HG03575 (cell line): Measurements from ENCODE around the gene PLOD1.
"Not testable (repeated sequence)": the region's sequence is repeated elsewhere in the genome, so short reads cannot be mapped to it uniquely, and the experiment has no call there.

Experiments used
- ATAC-seq: cut with Tn5 transposase; IDR thresholded peaks from one replicate; pipeline ENCODE4 v1.9.1; 2021; ENCODE audit not compliant: unreplicated experiment, insufficient number of reproducible peaks, low FRiP score; ENCODE audit errors: extremely low read depth

PLOD1 gene

DNA sequence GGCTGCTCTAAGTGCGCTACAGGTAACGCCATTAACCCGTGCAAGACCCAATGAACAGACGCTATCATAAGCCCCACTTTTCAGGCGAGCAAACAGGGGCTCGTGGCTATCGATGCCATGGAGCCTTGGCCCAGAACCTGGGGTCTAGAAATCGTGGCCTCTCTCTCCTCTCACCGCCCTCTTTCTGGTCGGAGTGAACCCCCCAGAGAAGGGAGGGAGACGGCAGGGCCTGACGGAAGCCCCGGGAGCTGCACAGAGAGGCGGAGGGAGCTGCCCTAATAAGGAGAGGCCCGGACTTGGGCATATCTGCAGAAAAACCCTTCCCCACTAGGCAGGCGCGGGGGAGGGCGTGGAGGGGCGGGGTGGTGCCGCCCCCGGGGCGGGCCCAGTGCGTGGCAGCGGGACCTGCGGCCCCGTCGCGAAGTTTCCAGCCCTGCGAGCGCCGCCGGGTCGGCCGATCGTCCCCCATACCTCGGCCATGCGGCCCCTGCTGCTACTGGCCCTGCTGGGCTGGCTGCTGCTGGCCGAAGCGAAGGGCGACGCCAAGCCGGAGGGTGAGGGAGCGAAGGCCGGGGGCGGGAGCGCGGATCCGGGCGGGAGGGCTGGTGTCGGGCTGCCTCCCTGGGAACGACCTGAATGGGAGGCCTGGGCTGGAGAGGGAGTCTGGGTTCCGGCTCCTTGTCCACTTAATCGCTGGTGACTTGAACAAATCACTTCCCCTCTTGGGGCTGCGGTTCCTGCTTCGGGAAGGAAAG is at the start of gene PLOD1:
PLOD1 (plus strand) TSS at position 416 of the 755 bp plus-strand sequence; CDS start at position 479, 63 bp downstream.
- ATAC-seq, result no peak

DNA sequence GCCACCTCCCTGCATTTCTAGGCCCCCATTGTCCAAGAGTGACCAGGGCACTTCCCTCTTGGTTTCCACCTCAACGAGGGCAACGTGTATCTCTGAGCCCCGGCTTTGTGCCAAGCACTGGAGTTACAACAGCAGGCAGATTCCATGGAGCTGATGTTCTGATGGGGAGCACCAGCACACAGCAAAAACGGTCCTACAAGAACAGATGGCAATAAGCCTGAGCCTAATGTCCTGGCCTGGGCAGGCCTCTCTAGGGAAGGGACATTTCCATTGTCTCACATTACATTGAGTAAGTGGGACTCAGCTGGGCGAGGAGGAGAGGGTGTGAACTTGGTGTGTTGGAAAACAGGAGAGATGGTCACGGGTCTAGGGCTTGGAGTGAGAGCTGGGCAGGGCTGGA is 48.6 kb upstream of the PLOD1 start:
- ATAC-seq, result no peak

DNA sequence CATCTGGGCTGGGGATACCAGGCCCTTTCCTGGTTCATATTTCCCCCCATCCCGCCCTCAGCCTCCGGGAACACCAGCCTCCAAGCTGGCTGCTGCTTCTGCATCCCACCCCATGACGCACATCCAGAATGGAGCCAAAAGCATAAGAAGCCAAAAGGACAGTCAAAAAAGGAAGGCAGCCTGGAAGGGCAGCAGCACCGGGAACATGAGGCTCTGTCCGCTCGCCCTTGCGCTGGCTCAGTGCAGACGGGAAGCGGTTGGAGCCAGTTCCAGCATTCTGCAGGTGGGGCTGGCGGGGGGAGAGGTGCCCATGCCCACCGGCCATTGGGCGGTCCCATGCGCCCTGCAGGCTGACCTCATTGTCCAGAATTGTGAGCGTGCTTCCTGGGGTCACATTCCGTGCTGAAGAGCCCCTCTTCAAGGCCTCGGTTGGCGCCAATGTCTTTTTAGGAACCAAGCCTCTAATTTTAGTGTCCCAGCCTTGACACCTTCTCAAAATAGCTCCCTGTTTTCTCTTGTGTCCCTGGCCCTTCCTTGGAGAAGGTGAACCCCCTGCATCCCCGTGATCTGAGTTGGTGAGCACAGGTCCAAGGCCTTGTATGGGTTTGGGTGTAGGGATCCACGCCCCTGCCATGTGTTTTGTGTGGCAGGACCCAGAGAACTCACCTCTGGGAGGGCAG is 47.4 kb upstream of the PLOD1 start:
- no peak for ATAC-seq

DNA sequence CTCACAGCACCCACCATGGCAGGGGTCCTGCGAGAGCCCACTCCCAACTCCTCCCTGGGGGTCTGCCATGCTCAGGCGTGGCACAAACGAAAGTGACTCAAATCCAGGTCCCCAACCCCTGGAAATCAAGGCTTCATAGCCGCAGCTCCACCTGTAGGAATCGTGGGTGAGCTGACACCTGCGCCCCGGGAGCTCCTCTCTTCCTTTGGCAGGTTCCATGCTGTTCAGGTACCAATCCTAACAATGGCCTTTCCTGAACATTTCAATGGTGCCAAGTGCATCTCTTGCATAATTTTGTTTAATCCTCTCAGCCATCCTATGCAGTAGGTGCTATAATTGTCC is 46.9 kb upstream of the PLOD1 start:
- ATAC-seq, result no peak

DNA sequence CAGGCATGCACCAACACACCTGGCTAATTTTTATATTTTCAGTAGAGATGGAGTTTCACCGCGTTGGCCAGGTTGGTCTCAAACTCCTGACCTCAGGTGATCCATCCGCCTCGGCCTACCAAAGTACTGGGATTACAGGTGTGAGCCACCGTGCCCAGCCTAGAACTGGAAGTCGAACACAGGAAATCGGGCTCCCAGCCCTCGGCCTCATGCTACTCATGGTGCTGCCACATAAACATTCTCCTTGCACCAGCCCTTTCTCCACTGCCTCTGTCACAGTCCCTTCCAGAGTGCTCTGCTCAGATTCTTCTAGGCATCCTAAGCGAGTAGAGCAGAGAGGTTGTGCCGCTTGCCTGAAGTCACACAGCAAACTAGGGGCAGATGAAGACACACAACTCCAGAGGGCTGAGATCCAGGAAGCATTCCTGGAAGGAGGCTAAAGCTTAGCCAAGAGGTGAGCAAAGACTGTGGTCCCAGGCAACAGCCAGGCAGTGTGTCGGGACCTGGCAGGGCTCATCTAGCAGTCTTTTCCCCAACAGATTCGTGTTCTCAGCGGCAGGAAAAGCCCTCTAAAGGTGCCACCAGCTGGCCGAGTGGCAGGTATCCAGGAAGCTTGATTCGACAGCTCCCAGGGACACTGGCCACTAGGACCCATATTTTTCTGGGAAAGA is 46.2 kb upstream of the PLOD1 start:
- no peak for ATAC-seq

DNA sequence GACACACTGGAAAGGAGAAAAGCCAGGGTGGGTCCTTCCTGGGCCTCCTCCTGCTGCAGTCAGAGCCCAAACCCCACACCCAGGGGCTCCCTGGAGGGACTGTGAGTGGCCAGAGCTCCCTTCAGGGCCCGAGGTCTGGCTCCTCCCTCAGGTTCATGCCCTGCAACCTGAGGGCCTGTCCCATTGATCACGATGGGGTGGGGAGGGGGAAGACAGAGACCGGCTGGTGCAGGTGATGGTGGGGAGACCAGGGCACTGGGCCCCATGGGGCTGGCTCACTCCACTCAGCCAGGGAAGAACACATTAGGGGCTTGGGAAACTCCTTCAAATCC is 45.7 kb upstream of the PLOD1 start:
- no peak for ATAC-seq

DNA sequence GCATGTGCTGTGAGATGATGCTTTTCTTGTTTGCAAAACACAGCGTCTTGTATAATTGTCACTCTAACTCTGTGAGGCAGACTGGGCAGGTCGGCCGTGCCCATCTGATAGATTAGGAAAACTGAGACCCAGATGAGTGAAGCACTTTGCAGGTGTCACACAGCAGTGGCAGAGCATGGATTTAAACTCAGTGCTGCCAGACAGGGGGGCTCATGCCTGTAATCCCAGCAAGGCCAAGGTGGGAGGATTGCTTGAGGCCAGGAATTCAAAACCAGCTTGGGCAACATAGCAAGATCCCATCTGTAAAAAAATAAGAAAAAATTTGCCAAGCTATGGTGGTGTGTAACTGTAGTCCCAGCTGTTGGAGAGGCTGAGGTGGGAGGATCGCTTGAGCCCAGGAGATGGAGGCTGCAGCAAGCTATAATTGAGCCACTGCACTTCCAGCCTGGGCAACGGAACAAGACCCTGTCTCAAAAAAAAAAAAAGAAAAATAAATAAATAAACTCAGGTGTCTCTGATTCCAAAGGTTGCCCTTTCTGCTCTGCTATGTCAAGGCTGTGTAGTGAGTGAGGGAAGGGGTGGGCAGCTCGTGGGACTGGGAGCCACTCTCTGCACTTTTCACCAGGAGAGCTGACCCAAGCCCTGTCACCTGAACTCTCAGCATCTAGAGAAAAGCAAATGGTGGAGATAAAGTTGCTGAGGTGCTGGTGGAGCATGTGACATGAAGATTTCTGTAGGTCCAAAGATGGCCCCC is 42.9 kb upstream of the PLOD1 start:
- no peak for ATAC-seq

DNA sequence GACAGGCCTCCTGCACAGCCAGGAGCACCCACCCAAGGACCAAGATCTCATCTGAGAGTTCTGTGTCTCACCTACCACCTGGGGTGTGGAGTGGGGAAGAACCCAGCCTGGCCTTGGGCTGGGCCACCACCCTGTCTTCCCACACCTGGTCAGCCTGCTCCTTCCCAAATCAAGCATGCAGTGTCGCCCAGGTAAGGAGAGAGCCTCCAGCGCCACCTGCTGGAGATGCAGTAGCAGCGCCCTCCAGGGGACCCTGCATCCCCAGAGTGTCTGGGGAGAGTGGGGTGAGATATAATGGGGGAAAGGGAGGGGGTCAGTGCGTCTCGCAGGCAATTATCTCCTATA is 40.6 kb upstream of the PLOD1 start:
- no peak for ATAC-seq

DNA sequence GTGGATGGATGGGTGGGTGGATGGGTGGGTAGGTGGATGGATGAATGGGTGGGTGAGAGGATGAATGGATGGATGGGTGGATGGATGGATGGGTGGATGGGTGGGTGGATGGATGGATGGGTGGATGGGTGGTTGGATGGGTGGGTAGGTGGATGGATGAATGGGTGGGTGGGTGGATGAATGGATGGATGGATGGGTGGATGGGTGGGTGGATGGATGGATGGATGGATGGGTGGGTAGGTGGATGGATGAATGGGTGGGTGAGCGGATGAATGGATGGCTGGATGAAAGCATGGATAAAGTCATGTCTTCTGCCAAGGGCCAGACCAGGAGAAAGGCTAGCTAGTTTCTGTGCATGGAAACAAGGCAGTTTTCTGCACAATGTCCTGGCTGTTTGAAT is 40.0 kb upstream of the PLOD1 start:
- not testable (repeated sequence) for ATAC-seq

DNA sequence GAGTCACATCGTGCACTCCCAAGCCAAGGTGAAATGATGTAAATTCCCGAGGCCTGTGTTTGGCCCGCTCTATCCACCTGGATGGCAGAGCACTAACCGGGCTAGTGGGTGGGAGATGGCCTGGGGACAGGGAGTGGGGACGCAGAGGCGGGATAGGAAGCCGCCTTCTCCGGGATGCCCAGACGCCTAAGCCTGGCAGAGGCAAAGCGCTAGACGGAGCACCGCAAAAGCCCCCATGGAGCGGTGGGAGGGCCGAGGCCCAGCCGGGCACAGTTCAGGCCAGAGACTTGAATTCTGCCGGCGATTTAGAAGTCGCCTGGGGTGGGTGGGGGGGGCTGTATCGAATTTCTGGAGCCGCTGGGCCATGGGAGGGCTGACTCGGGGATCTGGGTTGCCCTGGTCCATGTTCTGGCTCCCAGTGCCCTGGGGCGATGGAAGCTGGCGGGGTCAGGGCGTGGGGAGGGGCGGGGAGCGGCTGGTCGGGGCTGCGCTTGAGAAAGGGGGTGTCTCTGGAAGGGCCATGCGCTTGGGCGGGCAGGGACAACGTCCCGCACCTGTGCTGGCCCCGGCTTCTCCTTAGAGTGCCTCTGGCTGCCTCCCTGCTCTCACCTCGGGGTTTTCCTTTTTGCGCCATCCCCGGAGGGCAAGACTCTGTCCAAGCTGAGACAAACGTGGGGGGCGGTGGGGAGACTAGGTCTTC is 36.3 kb upstream of the PLOD1 start:
- no peak for ATAC-seq

DNA sequence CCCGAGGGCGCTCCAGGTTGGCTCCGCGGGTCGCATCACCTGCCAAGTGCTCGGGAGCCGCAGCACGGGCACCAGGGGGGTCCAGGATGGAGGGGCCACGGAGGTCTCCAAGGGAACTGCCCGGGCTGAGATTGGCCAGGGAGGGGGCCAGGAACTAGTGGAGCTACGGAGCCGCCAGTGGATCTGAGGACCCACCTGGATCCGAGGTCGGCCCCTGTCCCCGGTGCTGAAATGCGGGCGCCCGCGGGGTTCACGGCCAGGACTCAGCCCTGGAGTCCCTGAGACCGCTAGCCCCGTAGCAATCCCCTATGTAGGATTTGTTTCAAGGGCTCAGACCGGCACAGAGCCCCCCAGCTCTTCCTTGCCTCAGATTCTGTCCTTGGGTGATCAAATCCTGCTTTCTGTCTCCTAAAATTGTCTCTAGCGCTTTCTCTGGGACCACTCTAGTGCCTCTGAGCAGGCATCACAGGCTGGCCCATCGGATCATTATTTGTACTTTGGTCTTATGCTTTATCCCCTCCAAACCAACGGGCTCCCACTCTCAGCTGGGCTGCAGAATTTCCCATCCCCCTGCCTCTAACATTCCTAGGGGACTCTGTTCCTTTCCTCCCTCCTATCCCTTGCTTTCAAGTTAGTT is 35.6 kb upstream of the PLOD1 start:
- no peak for ATAC-seq

DNA sequence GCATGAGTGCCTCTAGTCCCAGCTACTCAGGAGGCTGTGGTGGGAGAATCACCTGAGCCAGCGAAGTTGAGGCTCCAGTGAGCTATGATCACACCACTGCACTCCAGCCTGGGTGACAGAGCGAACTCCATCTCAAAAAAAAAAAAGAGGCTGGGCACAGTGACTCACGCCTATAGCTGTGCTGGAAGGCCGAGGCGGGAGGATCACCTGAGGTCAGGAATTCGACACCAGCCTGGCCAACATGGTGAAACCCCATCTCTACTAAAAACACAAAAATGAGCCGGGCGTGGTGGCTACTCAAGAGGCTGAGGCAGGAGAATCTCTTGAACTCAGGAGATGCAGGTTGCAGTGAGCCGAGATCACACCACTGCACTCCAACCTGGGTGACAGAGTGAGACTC is 33.1 kb upstream of the PLOD1 start:
- ATAC-seq, result not testable (repeated sequence)

DNA sequence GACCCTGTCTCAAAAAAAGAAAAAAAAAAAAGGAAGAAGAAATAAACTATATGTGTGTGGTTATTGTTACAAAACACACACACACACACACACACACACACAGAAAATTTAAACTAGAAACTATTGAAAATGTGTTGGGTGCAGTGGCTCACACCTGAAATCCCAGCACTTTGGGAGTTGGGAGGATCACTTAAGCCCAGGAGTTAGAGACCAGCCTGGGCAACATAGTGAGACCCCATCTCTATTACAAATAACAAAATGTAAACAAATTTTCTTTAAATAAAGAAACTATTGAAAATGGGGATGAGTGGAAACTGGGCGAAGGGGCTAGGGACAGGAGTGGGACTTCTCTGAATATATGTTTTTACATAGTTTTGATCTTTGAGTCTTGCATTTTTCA is 31.3 kb upstream of the PLOD1 start:
- no peak for ATAC-seq

DNA sequence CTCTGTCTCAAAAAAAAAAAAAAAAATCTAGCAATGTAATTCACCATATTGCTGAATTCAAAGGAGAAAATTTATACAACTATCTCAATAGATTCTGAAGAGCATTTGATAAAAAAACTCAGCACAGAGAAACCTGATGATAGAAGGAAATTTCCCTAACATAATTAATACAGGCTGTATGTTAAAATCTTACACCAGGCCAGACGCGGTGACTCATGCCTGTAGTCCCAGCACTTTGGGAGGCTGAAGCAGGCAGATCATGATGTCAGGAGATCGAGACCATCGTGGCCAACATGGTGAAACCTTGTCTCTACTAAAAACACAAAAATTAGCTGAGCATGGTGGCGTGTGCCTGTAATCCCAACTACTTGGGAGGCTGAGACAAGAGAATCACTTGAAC is 30.4 kb upstream of the PLOD1 start:
- not testable (repeated sequence) for ATAC-seq

DNA sequence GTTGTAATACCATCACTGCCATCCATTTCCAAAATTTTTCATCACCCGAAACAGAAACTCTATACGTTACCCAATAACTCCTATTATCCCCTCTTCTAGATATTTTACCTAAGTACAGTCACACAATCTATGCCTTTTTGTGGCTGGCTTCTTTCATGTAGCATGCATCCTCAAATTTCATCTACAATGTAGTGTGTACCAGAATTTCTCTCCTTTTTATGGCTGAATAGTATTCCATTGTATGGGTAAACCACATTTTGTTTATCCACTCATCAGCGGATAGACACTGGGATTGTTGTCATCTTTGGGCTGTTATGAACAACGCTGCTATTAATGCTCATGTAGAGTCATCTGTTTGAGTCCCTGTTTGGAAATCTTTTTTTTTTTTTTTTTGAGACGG is 29.5 kb upstream of the PLOD1 start:
- no peak for ATAC-seq

DNA sequence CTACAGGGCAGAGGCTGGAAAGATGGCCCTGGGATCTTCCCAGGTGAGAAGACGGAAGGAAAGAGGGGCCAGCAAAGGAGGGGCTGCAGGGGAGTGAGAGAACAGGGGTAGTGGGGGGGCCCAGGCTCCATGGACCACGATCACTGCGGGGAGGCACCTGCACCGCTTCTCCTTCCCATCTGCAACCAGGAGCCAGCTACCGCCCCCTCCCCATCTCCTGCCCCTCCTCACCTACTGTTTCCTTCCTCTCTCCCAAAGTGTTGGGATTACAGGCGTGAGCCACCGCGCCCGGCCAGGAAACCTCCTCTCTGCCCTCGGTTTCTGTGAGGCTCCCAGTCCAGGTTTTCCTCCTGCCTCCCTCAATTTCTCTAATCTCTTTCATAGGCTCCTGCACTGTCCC is 27.6 kb upstream of the PLOD1 start:
- no peak for ATAC-seq

DNA sequence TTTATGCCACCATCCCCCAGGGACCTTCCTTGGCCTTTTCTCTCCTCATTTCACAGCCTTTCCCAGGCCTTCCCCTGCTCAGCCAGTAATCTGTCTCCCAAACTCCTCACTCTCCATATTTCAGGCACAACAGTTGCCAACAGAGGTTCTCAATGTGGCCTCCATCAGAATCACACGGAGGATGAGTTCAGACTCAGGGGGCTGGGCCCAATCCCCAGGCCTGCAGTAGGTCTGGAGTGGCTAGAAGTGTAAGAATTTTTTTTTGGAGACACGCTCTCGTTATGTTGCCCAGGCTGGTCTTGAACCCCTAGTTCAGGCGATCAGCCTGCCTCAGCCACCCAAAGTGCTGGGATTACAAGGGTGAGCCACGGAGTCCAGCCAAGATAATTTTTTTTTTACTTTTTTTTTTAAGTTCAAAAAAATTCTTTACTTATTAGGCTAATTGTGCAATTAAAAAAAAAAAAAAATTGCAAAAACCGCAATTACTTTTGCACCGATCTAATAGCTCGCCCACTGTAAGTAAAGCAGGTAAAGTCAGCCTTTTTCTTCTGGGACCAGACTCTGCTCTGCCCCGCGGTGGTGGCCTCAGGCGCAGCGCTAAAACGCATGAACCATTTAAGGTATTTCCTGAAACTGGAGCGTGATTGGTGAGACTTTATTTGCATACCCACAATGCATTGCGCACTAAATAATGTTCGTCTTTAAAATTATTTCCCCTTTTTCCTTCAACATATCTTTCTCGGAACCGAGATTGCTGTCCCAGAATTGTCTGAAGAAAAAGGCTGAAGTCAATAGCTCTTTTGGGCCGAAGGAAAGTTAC is 27.0 kb upstream of the PLOD1 start:
- ATAC-seq, result no peak

DNA sequence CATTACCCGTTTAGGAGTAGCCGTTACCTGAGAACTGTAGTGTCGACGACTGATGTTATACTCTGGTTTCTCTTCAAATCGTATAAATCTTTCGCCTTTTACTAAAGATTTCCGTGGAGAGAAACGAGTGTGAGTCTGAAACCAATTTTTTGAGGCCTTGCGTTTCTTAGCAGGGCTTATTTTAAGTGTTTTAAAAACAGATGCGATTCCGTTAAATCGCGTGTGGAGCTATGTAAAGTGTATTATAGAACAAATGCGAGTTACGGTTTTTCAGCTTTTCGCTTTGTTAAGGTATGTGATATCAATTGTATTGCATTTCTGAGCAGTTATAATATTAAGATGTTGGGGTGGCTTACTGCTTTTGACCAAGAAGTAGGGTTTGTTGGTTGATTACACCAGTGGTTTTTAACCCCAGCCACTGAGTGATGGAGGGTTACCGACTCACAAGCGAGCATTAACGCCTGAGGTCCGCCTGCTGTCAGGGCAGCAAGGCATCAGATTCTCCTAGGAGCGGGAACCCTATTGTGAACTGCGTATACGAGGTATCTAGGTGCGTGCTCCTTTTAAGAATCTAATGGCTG is 26.3 kb upstream of the PLOD1 start:
- ATAC-seq, result no peak
